Mucosa of descending colon (tissue), 3 donors: ENCODE measurements around the gene BBX. TPM values are rescaled to one million over a fixed set of nuclear protein-coding genes. Genes with fewer than 3 reads are reported as not detected.

Experiments
- ATAC-seq: fragments of 200-7000 bp; cut with Tn5 transposase; one replicate; pipeline ENCODE4 v1.9.1; 2020; ENCODE audit warnings: mild to moderate bottlenecking, moderate library complexity
- DNase-seq, 3 donors: peaks; one replicate each; pipeline ENCODE4 v3.0.0-alpha.2; 2020
- H3K36me3 ChIP-seq: fragments of 200-600 bp; one replicate; pipeline ENCODE4 v1.8.0; 2021; ENCODE audit warnings: low read depth, mild to moderate bottlenecking
- H3K4me1 ChIP-seq: fragments of 200-600 bp; one replicate; pipeline ENCODE4 v1.8.0; 2021; ENCODE audit warnings: low read depth, mild to moderate bottlenecking
- H3K4me3 ChIP-seq: fragments of 200-600 bp; one replicate; pipeline ENCODE4 v1.8.0; 2021; ENCODE audit warnings: mild to moderate bottlenecking
- H3K9me3 ChIP-seq: fragments of 200-600 bp; one replicate; pipeline ENCODE4 v1.8.0; 2021; ENCODE audit warnings: mild to moderate bottlenecking
- intact Hi-C, 2 donors: fragments of 100-400 bp; cut with DNase I in 1 of 2; cut with micrococcal nuclease in 1 of 2; formaldehyde crosslinking; loops; one replicate each; pipeline versions ENCODE4 v1.11.0 to v1.11.1; 2022; cut with DNase I, micrococcal nuclease
- total RNA-seq, 3 donors: library from RNA; stranded (reverse); fragmentation: NEBNext Ultra II Directional in 2 of 3; extraction: Animal tissue kit (Norgen Biotek cat#: 25700) in 2 of 3; gene quantifications; one replicate each; pipeline versions ENCODE4 v1.2.1 to v1.2.4, GENCODE V29; 2021 to 2023
- TF ChIP-seq, protein P1 (sequence below): fragments of 200-600 bp; IDR thresholded peaks from one replicate; pipeline ENCODE4 v1.8.0; 2022; ENCODE audit warnings: antibody characterized with exemption, mild to moderate bottlenecking
- donor health status: DM: no; HTN: no; CAD: no; lungs with moderate emphysema.
- donor health status: DM: no; HTN: no; CAD: no.
- donor health status: DM: no; HTN: yes; CAD: no.

Gene BBX
- total RNA-seq, 3 donors from 2014 or later: 24.4 to 69.9 (median 26.0) TPM

DNA sequence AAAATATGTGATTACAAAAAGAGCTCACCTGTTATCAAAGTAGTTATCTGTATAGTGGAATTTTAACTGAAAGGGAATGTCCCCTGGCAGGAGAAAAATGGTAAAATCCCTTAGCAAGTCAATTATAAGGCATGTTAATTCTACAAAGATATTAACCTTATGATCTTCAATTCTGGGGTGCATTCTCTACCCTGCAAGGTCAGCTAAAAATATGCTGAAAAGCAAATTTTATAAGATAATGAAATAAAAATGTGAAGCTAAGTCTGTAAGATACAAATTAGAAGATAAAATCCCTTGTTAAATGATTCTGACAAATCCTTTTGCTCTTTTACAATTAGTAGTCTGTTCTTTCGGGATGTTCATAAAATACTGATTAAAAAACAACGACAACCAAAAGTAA lies 109.8 kb downstream of the BBX start:
- no peaks in the 10 kb centered on the region for H3K9me3 ChIP-seq
- intact Hi-C loops: no loop called here
- H3K4me3 ChIP-seq: no peak overlapping the region
- ATAC-seq (no peak), DNase-seq (no peak)
- no peaks in the 10 kb centered on the region for H3K36me3 ChIP-seq
- H3K4me1 ChIP-seq: no peaks in the 10 kb centered on the region
- TF ChIP-seq, protein P1, sequence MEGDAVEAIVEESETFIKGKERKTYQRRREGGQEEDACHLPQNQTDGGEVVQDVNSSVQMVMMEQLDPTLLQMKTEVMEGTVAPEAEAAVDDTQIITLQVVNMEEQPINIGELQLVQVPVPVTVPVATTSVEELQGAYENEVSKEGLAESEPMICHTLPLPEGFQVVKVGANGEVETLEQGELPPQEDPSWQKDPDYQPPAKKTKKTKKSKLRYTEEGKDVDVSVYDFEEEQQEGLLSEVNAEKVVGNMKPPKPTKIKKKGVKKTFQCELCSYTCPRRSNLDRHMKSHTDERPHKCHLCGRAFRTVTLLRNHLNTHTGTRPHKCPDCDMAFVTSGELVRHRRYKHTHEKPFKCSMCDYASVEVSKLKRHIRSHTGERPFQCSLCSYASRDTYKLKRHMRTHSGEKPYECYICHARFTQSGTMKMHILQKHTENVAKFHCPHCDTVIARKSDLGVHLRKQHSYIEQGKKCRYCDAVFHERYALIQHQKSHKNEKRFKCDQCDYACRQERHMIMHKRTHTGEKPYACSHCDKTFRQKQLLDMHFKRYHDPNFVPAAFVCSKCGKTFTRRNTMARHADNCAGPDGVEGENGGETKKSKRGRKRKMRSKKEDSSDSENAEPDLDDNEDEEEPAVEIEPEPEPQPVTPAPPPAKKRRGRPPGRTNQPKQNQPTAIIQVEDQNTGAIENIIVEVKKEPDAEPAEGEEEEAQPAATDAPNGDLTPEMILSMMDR: no peak

DNA sequence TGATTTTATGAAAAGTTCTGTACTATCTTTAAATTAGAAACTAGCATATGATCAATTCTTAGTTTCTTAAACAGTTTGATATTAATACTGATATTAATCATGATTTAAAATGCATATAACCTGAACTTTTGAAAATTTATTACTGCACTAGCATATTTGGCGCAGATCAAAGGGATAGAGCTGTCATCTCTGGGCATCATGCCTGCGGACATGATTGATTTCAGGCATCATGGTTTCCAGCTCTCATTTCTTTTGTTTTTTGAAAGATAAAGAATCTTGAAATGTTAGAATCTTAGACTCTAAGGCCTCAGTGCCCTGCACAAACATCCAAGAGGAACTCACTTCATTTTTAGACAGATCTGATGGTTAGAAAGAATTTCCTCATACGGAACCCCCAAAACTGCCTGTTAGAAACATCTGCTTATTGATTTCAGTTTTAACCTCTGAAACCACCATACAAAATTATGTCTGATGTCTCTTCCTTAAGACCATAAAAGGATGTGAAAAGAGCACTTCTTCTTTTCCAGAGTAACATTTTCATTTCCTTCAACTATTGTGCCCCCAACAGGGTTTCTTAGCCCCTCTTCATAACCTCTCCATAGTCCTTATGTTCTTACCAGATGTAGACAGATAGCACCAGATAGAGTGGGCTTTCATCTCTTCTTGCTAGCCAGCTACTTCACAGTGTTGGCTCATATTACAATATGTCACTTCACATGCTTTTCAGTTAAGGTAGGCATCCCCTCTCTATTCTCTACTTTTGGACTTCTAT lies 110.8 kb downstream of the BBX start:
- Histone ChIP-seq H3K4me1 (no peaks in the 10 kb centered on the region), H3K36me3 (no peaks in the 10 kb centered on the region), H3K9me3 (no peaks in the 10 kb centered on the region), H3K4me3 (no peak overlapping the region)
- DNase-seq (no peak), ATAC-seq (no peak)
- intact Hi-C loops: no loop called here
- TF ChIP-seq, protein P1: no peak

DNA sequence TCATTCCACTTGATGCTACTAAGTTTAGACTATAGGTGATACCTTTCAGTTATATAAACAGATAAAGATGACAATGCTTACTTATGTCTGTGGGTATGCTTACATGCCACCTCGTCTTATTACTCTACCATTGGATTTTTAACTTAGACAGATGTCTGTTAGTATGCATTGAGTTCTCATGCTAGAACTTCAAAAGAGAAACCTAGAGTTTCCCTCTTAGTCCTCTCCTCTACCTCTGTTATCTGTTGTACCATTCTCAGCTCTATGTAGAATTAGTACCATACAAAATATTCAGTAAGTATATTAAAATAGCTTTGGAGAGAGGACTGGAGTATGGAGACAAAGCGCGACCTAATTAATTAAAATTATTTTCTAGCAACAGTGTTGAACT lies 111.3 kb downstream of the BBX start:
- Histone ChIP-seq H3K4me3 (no peak overlapping the region), H3K9me3 (no peaks in the 10 kb centered on the region), H3K4me1 (no peaks in the 10 kb centered on the region), H3K36me3 (no peaks in the 10 kb centered on the region)
- TF ChIP-seq, protein P1: no peak
- intact Hi-C loops: no loop called here
- ATAC-seq: no peak
- DNase-seq: no peak

DNA sequence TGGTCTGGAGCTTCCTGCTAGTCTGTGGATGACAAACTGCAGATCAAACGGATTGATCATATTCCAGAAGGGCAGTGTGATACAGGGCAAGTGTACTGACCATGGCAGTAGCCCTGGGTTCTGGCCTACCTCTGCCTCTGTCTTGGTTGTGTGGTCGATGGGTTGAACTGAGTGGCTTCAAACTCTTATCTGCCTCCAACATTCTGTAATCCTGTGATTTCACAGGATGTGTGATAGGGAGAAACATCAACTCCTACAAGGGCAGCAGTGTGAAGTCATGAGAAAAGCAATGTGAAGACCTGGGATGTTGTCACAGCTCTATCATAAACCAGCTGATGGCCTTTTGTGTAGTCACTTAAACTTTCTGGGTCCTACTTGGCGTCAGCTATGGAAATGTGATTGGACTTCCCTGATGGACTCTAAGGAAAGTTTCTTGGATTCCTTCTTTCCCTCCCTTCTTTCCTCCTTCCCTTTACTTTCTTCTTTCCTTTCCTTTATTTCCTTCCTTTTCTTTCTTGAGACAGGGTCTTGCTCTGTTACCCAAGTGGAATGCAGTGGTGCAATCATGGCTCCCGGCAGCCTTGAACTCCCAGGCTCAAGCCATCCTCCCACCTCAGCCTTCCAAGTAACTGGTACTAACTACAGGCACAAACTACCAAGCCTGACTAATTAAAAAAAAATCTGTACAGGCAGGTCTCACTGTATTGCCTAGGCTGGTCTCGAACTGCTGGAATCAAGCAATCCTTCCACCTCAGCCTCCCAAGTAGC lies 114.8 kb downstream of the BBX start:
- no peak for DNase-seq
- Histone ChIP-seq H3K4me1 (no peaks in the 10 kb centered on the region), H3K4me3 (no peak overlapping the region), H3K9me3 (no peaks in the 10 kb centered on the region), H3K36me3 (no peaks in the 10 kb centered on the region)
- intact Hi-C loops: no loop called here
- ATAC-seq: no peak
- TF ChIP-seq, protein P1: no peak

DNA sequence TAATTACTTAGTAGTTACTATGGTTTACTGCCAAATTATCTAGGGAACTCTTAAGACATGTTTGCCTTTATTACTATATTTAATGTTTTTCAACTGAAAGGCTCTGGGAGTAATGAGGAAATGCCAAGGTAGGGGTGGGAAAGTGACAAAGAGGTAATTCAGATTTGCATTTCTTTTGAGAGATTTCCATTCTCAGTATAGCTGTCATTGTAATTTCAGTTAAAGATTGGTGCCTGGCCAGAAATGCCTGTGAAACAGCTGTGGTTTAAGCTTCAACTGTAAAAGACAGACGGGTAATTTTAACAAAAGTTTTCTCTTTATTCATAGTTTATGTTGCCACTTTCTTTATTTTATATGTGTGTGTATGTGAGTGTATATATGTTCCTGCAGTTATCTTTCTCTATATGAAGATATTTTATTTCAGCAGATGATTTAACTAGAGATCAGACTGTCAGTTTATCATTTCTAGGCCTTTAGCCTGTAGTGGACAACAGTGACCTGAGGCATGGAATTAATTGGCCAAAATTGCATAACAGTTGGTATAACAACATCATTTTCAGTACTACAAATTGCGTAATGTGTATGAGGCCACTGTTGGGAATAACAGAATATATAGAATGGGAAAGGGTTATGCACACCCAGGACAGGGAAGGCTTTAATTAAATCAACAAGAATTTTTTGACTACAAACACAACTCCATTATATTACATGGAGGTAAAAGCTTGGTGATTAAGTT lies 119.0 kb downstream of the BBX start:
- H3K4me3 ChIP-seq: no peak overlapping the region
- H3K9me3 ChIP-seq: no peaks in the 10 kb centered on the region
- intact Hi-C loops: no loop called here
- TF ChIP-seq, protein P1: no peak
- no peak for DNase-seq
- no peaks in the 10 kb centered on the region for H3K4me1 ChIP-seq
- ATAC-seq: no peak
- no peaks in the 10 kb centered on the region for H3K36me3 ChIP-seq
